ENCODE results near the gene KLF6. TPM values are rescaled to one million over a fixed set of nuclear protein-coding genes. Genes with fewer than 3 reads are reported as not detected.
A peak's percentile ranks its signal among the peaks of the same experiment; 100 is the strongest.

Gene KLF6
- total RNA-seq, 2 experiments from 2014 or later = 116 to 120 TPM

GRCh38 chr10:3755440-3756359, 29.3 kb downstream of the KLF6 start:
- peaks cover under 1% of the 10 kb centered on the region for H3K36me3 Mint-ChIP-seq (ENCODE audit: low read depth)
- peaks cover 59% of the 10 kb centered on the region for H3K4me1 Mint-ChIP-seq (ENCODE audit: low read depth)
- no peak for ATAC-seq
- H3K27ac Mint-ChIP-seq = peak overlapping the region; percentile 98
- peaks cover under 1% of the 10 kb centered on the region for H3K9me3 Mint-ChIP-seq
- H3K4me3 Mint-ChIP-seq = no peak overlapping the region
- ChIA-PET POLR2A (interaction anchor here (0.6 to 6.8 kb wide), 8 partner anchors 9 to 57 kb away, joined by 3 to 77 read pairs (median 4); partner anchors contain the start of gene KLF6), CTCF (no interaction called here)
- no peak for TF ChIP-seq CTCF (IDR thresholded peaks at IDR 0.05)
- intact Hi-C loops (cut with micrococcal nuclease) = loop anchor here (10.0 kb wide), 1 partner anchor 131 kb away; no protein-coding TSS in a partner anchor
- DNase-seq = no peak
- no peaks in the 10 kb centered on the region for H3K27me3 Mint-ChIP-seq

DNA sequence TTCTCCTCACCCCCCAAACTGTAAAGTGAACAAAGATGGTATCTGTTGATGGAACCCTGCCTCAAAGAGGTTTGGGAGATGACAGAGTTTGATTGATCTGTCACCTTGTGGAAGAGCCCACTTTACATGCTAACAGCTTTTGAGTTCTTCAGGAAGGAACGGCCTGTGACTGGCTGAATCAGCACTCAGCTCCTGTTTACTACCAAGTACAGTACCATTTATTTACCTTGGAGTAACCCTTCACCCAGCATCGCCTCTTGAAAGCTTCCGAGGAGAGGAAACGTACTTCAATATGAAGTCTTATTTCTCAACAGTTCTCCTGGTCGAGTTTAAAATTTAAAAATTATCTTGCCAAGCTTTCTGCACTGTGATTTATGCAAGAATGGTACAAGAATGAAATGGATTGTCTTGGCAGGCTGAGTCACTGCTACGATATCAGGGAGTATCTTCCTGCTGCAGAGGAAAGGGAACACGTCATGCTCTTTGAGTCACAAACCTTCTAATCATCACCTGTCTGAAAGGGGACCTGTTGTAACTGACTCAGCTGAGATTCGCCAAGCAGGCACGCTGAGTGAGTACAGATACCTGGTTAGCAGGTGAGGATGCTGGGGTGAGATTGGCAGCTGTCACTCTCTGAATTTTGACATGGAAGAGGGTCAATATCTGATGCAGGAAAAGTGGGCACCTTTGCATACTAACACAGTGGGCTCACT, 30.1 kb downstream of the KLF6 start:
- Mint-ChIP-seq H3K4me1 (ENCODE audit: low read depth) (peaks cover 51% of the 10 kb centered on the region), H3K27ac (peak overlapping the region; percentile 43), H3K36me3 (ENCODE audit: low read depth) (no peaks in the 10 kb centered on the region), H3K4me3 (no peak overlapping the region), H3K9me3 (no peaks in the 10 kb centered on the region), H3K27me3 (no peaks in the 10 kb centered on the region)
- intact Hi-C loops (cut with micrococcal nuclease) = loop anchor here (10.0 kb wide), 1 partner anchor 130 kb away; no protein-coding TSS in a partner anchor
- DNase-seq (no peak), ATAC-seq (no peak)
- no peak for TF ChIP-seq CTCF (IDR thresholded peaks at IDR 0.05)
- POLR2A ChIA-PET = interaction anchor here (0.9 to 6.8 kb wide), 8 partner anchors 9 to 56 kb away, joined by 3 to 77 read pairs (median 4); partner anchors contain the start of gene KLF6
- CTCF ChIA-PET = interaction anchor here (0.9 to 1.1 kb wide), 2 partner anchors 13 to 18 kb away, joined by 3 read pairs; no protein-coding TSS in a partner anchor

DNA sequence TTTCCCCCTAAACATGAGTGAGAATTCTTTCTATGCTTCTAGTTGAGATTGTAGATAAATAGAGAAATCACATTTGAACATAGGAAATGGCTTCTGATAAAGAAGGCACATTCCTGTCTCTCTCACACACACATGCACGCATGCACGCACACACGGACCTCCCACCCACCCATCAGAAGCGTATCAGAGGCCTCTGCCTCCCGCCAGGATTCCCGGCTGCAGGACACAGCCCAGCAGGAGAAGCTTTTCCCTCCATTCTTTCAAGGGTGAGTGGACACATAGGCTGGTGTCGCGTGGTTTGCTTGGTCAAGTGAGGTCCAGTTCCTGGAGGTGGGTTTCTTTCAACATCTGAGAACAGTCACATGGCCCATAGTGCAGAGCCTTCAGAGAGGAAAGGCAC, 34.2 kb downstream of the KLF6 start:
- POLR2A ChIA-PET = interaction anchor here (1.7 kb wide), 1 partner anchor 9 kb away, joined by 10 read pairs; no protein-coding TSS in a partner anchor
- no peaks in the 10 kb centered on the region for H3K9me3 Mint-ChIP-seq
- ATAC-seq (no peak), DNase-seq (no peak)
- intact Hi-C loops (cut with micrococcal nuclease) = loop anchor here (10.0 kb wide), 1 partner anchor 126 kb away; no protein-coding TSS in a partner anchor
- no peaks in the 10 kb centered on the region for H3K36me3 Mint-ChIP-seq (ENCODE audit: low read depth)
- H3K4me3 Mint-ChIP-seq = no peak overlapping the region
- H3K4me1 Mint-ChIP-seq (ENCODE audit: low read depth) = peaks cover 13% of the 10 kb centered on the region
- CTCF ChIA-PET = no interaction called here
- no peak overlapping the region for H3K27ac Mint-ChIP-seq
- H3K27me3 Mint-ChIP-seq = peaks cover 1% of the 10 kb centered on the region
- no peak for TF ChIP-seq CTCF (IDR thresholded peaks at IDR 0.05)

DNA sequence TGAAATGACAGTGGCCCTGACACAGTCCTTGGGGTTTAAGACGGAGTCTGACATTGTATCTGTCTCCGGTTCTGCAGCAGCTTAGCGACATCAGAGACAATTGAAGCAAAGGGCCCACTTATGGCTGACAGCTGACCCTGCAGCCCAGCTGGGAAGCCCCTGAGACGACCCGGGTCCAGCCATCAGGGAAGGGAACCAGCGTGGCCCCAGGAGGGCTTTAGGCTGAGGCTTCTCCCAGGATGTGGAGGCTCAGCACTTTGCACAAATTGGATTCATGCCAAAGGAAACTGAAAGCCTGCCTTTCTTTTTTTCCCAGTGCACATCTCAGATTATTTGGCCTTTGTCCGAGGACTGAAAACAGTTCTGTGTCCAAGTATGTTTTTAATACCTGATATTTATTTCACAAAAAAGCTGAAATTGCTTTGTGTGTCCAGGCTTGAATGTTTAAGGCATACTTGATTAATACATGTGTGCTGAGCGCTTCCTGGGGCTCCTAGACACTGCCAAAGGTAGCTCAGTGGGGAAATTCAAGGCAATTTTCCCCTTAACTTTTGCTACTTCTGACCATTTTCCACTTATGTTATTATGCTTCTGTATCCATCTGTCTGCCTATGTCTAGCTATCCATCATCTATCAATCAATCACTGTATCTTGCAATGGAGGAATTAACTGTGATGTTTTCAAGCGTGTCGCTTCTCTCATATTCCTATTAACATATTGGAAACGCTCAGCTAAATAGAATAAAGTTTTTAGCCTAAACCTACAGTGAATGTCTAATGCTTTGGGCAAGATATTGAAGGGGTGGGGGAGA, 34.8 kb downstream of the KLF6 start:
- ChIA-PET POLR2A (interaction anchor here (1.7 kb wide), 1 partner anchor 9 kb away, joined by 10 read pairs; no protein-coding TSS in a partner anchor), CTCF (no interaction called here)
- H3K27ac Mint-ChIP-seq = no peak overlapping the region
- peaks cover 1% of the 10 kb centered on the region for H3K27me3 Mint-ChIP-seq
- DNase-seq = no peak
- ATAC-seq = no peak
- no peak for TF ChIP-seq CTCF (IDR thresholded peaks at IDR 0.05)
- peaks cover 6% of the 10 kb centered on the region for H3K4me1 Mint-ChIP-seq (ENCODE audit: low read depth)
- intact Hi-C loops (cut with micrococcal nuclease) = loop anchor here (10.0 kb wide), 1 partner anchor 125 kb away; no protein-coding TSS in a partner anchor
- H3K9me3 Mint-ChIP-seq = no peaks in the 10 kb centered on the region
- H3K4me3 Mint-ChIP-seq = no peak overlapping the region
- H3K36me3 Mint-ChIP-seq (ENCODE audit: low read depth) = no peaks in the 10 kb centered on the region
